ENCODE results near the gene AGAP1. TPM values are rescaled to one million over a fixed set of nuclear protein-coding genes. Genes with fewer than 3 reads are reported as not detected.

Gene AGAP1
- total RNA-seq, 4 donors from 2014 or later: 7.2 to 19.6 (median 15.2) TPM

- Histone ChIP-seq H3K27me3 (peaks cover 37 to 100% (median 65%) of the 10 kb centered on the region in 4 donors), H3K27ac (no peak overlapping the region), H3K9me3 (no peaks in the 10 kb centered on the region), H3K36me3 (no peaks in the 10 kb centered on the region), H3K4me3 (no peak overlapping the region), H3K4me1 (peaks cover 19 to 68% (median 33%) of the 10 kb centered on the region in 3 donors)
- no peak for TF ChIP-seq POLR2A (IDR thresholded peaks at IDR 0.05)
- TF ChIP-seq CTCF (IDR thresholded peaks at IDR 0.05): no peak
- 8 to 28% methylated on average over 7 to 15 of the region's 23 CpGs for WGBS, 2 donors
- DNase-seq: no peak
- intact Hi-C loops (cut with DNase I): no loop called here
Measured at GRCh38 chr2:236173729-236174607, 680.1 kb downstream of the AGAP1 start.

- H3K27me3 ChIP-seq: peaks cover 28 to 100% (median 62%) of the 10 kb centered on the region in 4 donors
- intact Hi-C loops (cut with DNase I): no loop called here
Measured at GRCh38 chr2:236175548-236176150, 681.8 kb downstream of the AGAP1 start.

GRCh38 chr2:236176417-236176816 lies 682.6 kb downstream of the AGAP1 start:
- WGBS, 2 donors: 19 to 22% methylated on average over 7 of the region's 7 CpGs
- no peak overlapping the region for H3K27ac ChIP-seq
- peaks cover 28 to 100% (median 54%) of the 10 kb centered on the region in 4 donors for H3K27me3 ChIP-seq
- intact Hi-C loops (cut with DNase I): no loop called here
- H3K4me3 ChIP-seq: no peak overlapping the region
- peaks cover 21 to 55% (median 34%) of the 10 kb centered on the region in 3 donors for H3K4me1 ChIP-seq
- no peak for DNase-seq
- TF ChIP-seq CTCF (IDR thresholded peaks at IDR 0.05): peak in 4 of 6 experiments; percentile 8 to 46 (median 16)
- no peak for TF ChIP-seq POLR2A (IDR thresholded peaks at IDR 0.05)
- no peaks in the 10 kb centered on the region for H3K9me3 ChIP-seq
- H3K36me3 ChIP-seq: no peaks in the 10 kb centered on the region

More at GRCh38 chr2:236175548-236176150, 681.8 kb downstream of the AGAP1 start:
- no peak for DNase-seq
- Histone ChIP-seq H3K4me1 (peaks cover 23 to 63% (median 40%) of the 10 kb centered on the region in 3 donors), H3K36me3 (no peaks in the 10 kb centered on the region), H3K4me3 (no peak overlapping the region), H3K9me3 (no peaks in the 10 kb centered on the region), H3K27ac (no peak overlapping the region)
- TF ChIP-seq CTCF (IDR thresholded peaks at IDR 0.05): no peak
- no peak for TF ChIP-seq POLR2A (IDR thresholded peaks at IDR 0.05)
- 24 to 37% methylated on average over 5 to 6 of the region's 6 CpGs for WGBS, 2 donors

GRCh38 chr2:236176951-236177350 lies 683.1 kb downstream of the AGAP1 start:
- Histone ChIP-seq H3K36me3 (no peaks in the 10 kb centered on the region), H3K27ac (no peak overlapping the region), H3K4me3 (no peak overlapping the region), H3K9me3 (no peaks in the 10 kb centered on the region), H3K4me1 (peaks cover 18 to 50% (median 30%) of the 10 kb centered on the region in 3 donors), H3K27me3 (peaks cover 28 to 100% (median 49%) of the 10 kb centered on the region in 4 donors)
- no peak for TF ChIP-seq POLR2A (IDR thresholded peaks at IDR 0.05)
- TF ChIP-seq CTCF (IDR thresholded peaks at IDR 0.05): no peak
- 47 to 50% methylated on average over 12 to 14 of the region's 21 CpGs for WGBS, 2 donors
- no peak for DNase-seq
- intact Hi-C loops (cut with DNase I): no loop called here

- Histone ChIP-seq H3K27ac (no peak overlapping the region), H3K36me3 (no peaks in the 10 kb centered on the region), H3K4me1 (peaks cover 17 to 43% (median 24%) of the 10 kb centered on the region in 3 donors), H3K9me3 (no peaks in the 10 kb centered on the region), H3K4me3 (peak overlapping the region in 1 of 4 donors; percentile 47), H3K27me3 (peaks cover 21 to 99% (median 44%) of the 10 kb centered on the region in 4 donors)
- 30% methylated on average over 2 of the region's 20 CpGs; no CpG with 5 or more reads in 1 of the 2 donors for WGBS, 2 donors
- DNase-seq: no peak
- intact Hi-C loops (cut with DNase I): no loop called here
- no peak for TF ChIP-seq POLR2A (IDR thresholded peaks at IDR 0.05)
- TF ChIP-seq CTCF (IDR thresholded peaks at IDR 0.05): no peak
Measured at GRCh38 chr2:236177604-236177966, 683.7 kb downstream of the AGAP1 start.
